Loucy (cell line): ENCODE results near the gene ALPK1.

Experiments
- CTCF ChIP-seq: fragments of 200-600 bp; sonication (generic); conservative IDR thresholded peaks from 2 replicates; pipeline ENCODE4 v1.5.1; 2014; ENCODE audit warnings: mild to moderate bottlenecking, antibody characterized with exemption, low read length
- EZH2phosphoT487 ChIP-seq: fragments of 200-600 bp; IDR thresholded peaks from 2 replicates; pipeline ENCODE4 v1.6.1; 2018; ENCODE audit warnings: antibody characterized with exemption, mild to moderate bottlenecking, moderate library complexity, borderline replicate concordance

- TF ChIP-seq CTCF (no peak), EZH2phosphoT487 (no peak)
Observed at GRCh38 chr4:112431158-112431557, 134.0 kb downstream of the ALPK1 start.
